GM12801 (cell line): Measurements from ENCODE around the gene RECK.

Experiments
- TF ChIP-seq, protein P1 (sequence below): IDR thresholded peaks from one replicate; pipeline ENCODE4 v1.5.1; 2011; ENCODE audit warnings: control low read depth; ENCODE audit not compliant: insufficient read length; ENCODE audit errors: extremely low read depth

The RECK gene

GRCh38 chr9:36039696-36040095 is 3.0 kb downstream of the RECK start:
- TF ChIP-seq, protein P1, sequence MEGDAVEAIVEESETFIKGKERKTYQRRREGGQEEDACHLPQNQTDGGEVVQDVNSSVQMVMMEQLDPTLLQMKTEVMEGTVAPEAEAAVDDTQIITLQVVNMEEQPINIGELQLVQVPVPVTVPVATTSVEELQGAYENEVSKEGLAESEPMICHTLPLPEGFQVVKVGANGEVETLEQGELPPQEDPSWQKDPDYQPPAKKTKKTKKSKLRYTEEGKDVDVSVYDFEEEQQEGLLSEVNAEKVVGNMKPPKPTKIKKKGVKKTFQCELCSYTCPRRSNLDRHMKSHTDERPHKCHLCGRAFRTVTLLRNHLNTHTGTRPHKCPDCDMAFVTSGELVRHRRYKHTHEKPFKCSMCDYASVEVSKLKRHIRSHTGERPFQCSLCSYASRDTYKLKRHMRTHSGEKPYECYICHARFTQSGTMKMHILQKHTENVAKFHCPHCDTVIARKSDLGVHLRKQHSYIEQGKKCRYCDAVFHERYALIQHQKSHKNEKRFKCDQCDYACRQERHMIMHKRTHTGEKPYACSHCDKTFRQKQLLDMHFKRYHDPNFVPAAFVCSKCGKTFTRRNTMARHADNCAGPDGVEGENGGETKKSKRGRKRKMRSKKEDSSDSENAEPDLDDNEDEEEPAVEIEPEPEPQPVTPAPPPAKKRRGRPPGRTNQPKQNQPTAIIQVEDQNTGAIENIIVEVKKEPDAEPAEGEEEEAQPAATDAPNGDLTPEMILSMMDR, result no peak

DNA sequence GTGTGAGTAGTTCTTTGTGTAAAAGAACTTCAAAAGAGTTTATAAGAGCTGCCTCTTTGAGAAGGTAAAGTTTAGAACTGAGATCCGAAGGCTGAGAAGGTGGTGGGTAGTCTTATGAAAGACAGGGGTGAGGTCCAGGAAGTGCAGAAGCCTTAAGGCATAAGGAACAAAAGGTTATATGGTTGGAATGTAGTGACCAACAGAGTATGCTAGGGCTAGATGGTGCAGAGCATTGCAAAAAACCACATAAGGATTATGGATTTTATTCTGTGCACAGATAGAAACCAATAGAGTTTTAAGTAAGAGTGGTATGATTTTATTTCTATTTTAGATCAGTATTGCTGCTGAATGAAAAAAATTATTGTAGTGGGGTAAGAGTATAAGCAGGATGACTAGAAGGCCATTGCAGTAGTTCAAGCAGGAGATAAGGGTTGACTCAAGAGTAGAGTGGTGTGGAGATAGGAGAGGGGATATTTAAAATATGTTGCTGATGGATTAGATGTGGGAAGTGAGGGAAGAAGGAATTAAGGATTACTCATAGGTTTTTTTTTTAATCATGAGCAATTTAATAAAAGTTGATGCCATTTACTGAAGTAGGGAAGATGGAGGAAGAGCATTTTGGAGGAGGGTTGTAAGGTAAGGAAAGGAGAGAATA is 3.7 kb downstream of the RECK start:
- TF ChIP-seq, protein P1, result no peak

GRCh38 chr9:36041506-36041905 is 4.8 kb downstream of the RECK start:
- TF ChIP-seq, protein P1, result no peak

DNA sequence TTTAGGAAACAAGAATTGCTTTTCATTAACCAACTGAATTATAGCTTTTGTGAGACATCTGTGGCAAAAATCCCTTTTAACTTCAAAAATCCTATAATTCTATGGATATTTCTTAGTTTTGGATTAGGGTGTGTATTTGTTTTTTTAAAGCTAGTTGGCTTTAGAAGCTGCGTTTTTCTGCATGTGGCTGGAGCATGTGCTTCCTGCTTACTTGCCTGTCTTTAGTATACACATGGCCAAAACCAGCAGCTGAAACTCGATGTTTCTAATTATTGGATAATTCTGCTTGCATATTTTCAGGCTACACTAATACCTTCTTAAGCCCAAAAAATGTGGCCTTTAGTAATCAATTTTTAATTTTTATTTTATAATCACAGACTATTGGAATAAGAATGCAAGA is 8.9 kb downstream of the RECK start:
- TF ChIP-seq, protein P1, result no peak

- TF ChIP-seq, protein P1, result no peak
Measured at GRCh38 chr9:36046923-36047322, 10.2 kb downstream of the RECK start.

- TF ChIP-seq, protein P1, result no peak
Measured at GRCh38 chr9:36049408-36049807, 12.7 kb downstream of the RECK start.

- TF ChIP-seq, protein P1, result no peak
Measured at GRCh38 chr9:36050476-36050875, 13.8 kb downstream of the RECK start.
